ENCODE data around the gene PIGV. TPM values are rescaled to one million over a fixed set of nuclear protein-coding genes. Genes with fewer than 3 reads are reported as not detected.
A peak's percentile ranks its signal among the peaks of the same experiment; 100 is the strongest.
"Not testable (repeated sequence)": the region's sequence is repeated elsewhere in the genome, so short reads cannot be mapped to it uniquely, and the experiment has no call there.

PIGV gene
- total RNA-seq, 2 donors from 2014 or later, result 10.9 to 14.2 TPM

DNA sequence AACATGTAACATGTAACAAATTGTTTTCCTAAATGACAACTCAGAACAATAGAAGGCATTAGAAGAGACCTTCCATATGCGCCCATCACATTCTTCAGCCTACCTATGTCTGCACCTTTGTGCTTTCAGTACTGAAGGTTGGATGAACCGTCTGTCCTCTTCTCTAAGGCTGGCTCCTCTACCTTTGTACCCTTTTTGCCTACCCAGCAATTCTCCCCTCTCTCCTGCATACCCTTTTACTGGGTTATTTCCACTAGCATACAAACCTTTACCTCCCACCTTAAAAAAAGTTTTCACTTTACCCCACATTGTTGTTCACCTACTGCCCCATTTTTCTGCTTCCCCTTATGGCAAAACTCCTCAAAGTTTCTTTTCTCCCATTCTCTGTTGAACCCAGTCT is 5.2 kb downstream of the PIGV start:
- DNase-seq (no peak), ATAC-seq (no peak)
- Histone ChIP-seq H3K4me1 (no peaks in the 10 kb centered on the region), H3K27me3 (no peaks in the 10 kb centered on the region), H3K4me3 (no peak overlapping the region), H3K27ac (no peak overlapping the region), H3K36me3 (replicated peaks in 1 of 2; ENCODE audit: insufficient read depth in 1 of 2, low read depth in 2 of 2) (peaks cover 0 to 1% of the 10 kb centered on the region in 2 donors), H3K9me3 (no peaks in the 10 kb centered on the region)
- TF ChIP-seq, protein P1, sequence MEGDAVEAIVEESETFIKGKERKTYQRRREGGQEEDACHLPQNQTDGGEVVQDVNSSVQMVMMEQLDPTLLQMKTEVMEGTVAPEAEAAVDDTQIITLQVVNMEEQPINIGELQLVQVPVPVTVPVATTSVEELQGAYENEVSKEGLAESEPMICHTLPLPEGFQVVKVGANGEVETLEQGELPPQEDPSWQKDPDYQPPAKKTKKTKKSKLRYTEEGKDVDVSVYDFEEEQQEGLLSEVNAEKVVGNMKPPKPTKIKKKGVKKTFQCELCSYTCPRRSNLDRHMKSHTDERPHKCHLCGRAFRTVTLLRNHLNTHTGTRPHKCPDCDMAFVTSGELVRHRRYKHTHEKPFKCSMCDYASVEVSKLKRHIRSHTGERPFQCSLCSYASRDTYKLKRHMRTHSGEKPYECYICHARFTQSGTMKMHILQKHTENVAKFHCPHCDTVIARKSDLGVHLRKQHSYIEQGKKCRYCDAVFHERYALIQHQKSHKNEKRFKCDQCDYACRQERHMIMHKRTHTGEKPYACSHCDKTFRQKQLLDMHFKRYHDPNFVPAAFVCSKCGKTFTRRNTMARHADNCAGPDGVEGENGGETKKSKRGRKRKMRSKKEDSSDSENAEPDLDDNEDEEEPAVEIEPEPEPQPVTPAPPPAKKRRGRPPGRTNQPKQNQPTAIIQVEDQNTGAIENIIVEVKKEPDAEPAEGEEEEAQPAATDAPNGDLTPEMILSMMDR (IDR thresholded peaks at IDR 0.05), result no peak
- TF ChIP-seq POLR2A (IDR thresholded peaks at IDR 0.05), result no peak
- intact Hi-C loops (cut with DNase I), result loop anchor here (5.0 to 10.0 kb wide), 2 partner anchors 118 to 186 kb away; no protein-coding TSS in a partner anchor
- 83 to 89% methylated on average over 2 of the region's 2 CpGs for WGBS, 2 donors

DNA sequence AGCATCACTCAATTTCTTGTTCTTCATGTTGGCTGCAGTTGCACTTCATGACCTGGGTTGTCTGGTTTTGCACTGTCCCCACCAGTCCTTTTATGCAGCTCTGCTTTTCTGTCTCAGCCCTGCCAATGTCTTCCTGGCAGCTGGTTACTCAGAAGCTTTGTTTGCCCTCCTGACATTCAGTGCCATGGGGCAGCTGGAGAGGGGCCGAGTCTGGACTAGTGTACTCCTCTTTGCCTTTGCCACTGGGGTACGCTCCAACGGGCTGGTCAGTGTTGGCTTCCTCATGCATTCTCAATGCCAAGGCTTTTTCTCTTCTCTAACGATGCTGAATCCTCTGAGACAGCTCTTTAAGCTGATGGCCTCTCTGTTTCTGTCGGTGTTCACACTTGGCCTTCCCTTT is 6.6 kb downstream of the PIGV start:
- DNase-seq (no peak), ATAC-seq (no peak)
- intact Hi-C loops (cut with DNase I), result loop anchor here (5.0 to 10.0 kb wide), 2 partner anchors 120 to 187 kb away; no protein-coding TSS in a partner anchor
- Histone ChIP-seq H3K9me3 (no peaks in the 10 kb centered on the region), H3K27ac (no peak overlapping the region), H3K27me3 (no peaks in the 10 kb centered on the region), H3K36me3 (replicated peaks in 1 of 2; ENCODE audit: insufficient read depth in 1 of 2, low read depth in 2 of 2) (peaks cover 0 to 1% of the 10 kb centered on the region in 2 donors), H3K4me1 (no peaks in the 10 kb centered on the region), H3K4me3 (no peak overlapping the region)
- no peak for TF ChIP-seq POLR2A (IDR thresholded peaks at IDR 0.05)
- 80 to 82% methylated on average over 5 of the region's 5 CpGs for WGBS, 2 donors

DNA sequence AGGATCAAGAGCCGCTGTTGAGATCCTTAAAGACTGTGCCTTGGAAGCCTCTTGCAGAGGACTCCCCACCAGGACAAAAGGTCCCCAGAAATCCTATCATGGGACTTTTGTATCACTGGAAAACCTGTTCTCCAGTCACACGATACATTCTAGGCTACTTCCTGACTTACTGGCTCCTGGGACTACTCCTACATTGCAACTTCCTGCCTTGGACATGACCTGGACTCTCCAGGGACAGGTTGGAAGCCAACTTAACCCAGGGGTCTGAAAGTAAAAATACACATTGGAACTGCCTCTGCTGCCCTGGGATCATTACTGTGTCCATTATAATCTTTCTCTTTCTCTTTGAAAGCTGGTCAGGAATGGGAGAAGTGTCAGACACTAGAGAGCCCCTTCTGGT is 9.9 kb downstream of the PIGV start:
- peaks cover 4% of the 10 kb centered on the region for H3K4me1 ChIP-seq
- no peaks in the 10 kb centered on the region for H3K27me3 ChIP-seq
- no peaks in the 10 kb centered on the region for H3K9me3 ChIP-seq
- H3K27ac ChIP-seq, result no peak overlapping the region
- 85 to 96% methylated on average over 2 of the region's 2 CpGs for WGBS, 2 donors
- H3K36me3 ChIP-seq (replicated peaks in 1 of 2; ENCODE audit: insufficient read depth in 1 of 2, low read depth in 2 of 2), result peaks cover 0 to 1% of the 10 kb centered on the region in 2 donors
- ATAC-seq (no peak), DNase-seq (no peak)
- no peak for TF ChIP-seq POLR2A (IDR thresholded peaks at IDR 0.05)
- TF ChIP-seq, protein P1 (IDR thresholded peaks at IDR 0.05), result no peak
- intact Hi-C loops (cut with DNase I), result loop anchor here (10.0 kb wide), 1 partner anchor 123 kb away; no protein-coding TSS in a partner anchor
- no peak overlapping the region for H3K4me3 ChIP-seq

DNA sequence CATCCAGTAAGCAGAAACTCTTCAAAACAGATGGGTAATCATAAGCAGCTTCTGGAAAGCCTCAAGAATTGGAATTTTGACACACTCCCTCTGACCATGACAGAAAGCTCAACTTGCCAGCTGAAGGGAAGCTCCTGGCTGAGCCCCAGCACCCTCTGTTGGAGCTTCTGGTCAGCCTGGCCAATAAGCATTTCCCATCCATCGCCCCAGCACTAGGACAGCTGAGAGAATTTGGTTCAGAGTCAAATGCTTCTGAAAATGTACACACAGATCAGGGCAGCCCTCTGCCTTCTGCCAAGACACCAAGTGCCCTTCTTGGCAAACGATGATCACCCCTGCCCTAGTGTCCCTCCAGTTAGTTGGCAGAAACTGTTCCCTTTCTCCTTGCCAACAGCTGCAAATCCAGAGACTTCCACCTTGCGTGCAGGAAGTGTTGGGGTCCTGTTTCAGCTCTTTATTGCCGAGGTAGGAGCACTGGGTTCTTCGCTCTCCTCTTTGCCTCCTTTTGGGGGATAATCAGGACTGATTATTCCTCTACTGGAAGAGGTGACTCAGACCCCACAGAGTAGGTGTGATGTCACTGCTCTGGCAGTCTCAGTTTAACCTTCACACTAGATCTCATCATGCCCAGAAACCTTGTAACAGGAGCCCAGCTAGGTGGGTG is 11.9 kb downstream of the PIGV start:
- Histone ChIP-seq H3K27me3 (no peaks in the 10 kb centered on the region), H3K27ac (peak overlapping the region in 2 of 4 donors; percentile 32 to 57), H3K36me3 (replicated peaks in 1 of 2; ENCODE audit: insufficient read depth in 1 of 2, low read depth in 2 of 2) (peaks cover 0 to 1% of the 10 kb centered on the region in 2 donors), H3K9me3 (no peaks in the 10 kb centered on the region), H3K4me3 (no peak overlapping the region), H3K4me1 (peaks cover 4% of the 10 kb centered on the region)
- intact Hi-C loops (cut with DNase I), result loop anchor here (10.0 kb wide), 1 partner anchor 125 kb away; no protein-coding TSS in a partner anchor
- TF ChIP-seq, protein P1 (IDR thresholded peaks at IDR 0.05), result no peak
- no peak for TF ChIP-seq POLR2A (IDR thresholded peaks at IDR 0.05)
- DNase-seq (peak in 1 of 4 donors; percentile 28), ATAC-seq (peak; percentile 50)
- 55 to 56% methylated on average over 5 of the region's 5 CpGs for WGBS, 2 donors

DNA sequence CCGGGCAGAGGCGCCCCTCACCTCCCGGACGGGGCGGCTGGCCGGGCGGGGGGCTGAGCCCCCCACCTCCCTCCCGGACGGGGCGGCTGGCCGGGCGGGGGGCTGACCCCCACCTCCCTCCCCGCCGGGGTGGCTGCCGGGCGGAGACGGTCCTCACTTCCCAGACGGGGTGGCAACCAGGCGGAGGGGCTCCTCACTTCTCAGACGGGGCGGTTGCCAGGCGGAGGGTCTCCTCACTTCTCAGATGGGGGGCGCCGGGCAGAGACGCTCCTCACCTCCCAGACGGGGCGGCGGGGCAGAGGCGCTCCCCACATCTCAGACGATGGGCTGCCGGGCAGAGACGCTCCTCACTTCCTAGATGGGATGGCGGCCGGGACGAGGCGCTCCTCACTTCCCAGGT is 16.2 kb downstream of the PIGV start:
- H3K4me1 ChIP-seq; intact Hi-C loops (cut with DNase I); ATAC-seq; DNase-seq; H3K27me3 ChIP-seq; H3K36me3 ChIP-seq (replicated peaks in 1 of 2; ENCODE audit: insufficient read depth in 1 of 2, low read depth in 2 of 2); H3K27ac ChIP-seq; H3K9me3 ChIP-seq; H3K4me3 ChIP-seq: not testable (repeated sequence)
- 98% methylated on average over 10 of the region's 36 CpGs; no CpG with 5 or more reads in 1 of the 2 donors for WGBS, 2 donors
